Fibroblast of lung (primary cell): ENCODE results near the gene NRP1. TPM values are rescaled to one million over a fixed set of nuclear protein-coding genes. Genes with fewer than 3 reads are reported as not detected.

Experiments used
- DNase-seq, 2 donors: peaks; one replicate each; pipeline versions ENCODE4 v3.0.0 to v3.0.0-alpha.2; 2010; ENCODE audit warnings: low read depth in 2 of 2
- H2AFZ ChIP-seq: 2 replicates; pipeline ENCODE4 v1.5.1; 2012; ENCODE audit warnings: low read length, control low read depth, inconsistent platforms
- H3K27ac ChIP-seq: 2 replicates; pipeline ENCODE4 v1.5.1; 2011; ENCODE audit warnings: low read length, control low read depth; ENCODE audit not compliant: insufficient read depth
- H3K27me3 ChIP-seq: 2 replicates; pipeline ENCODE4 v1.5.1; 2011; ENCODE audit warnings: mild to moderate bottlenecking, low read length; ENCODE audit not compliant: control insufficient read depth, insufficient read depth
- H3K36me3 ChIP-seq: 2 replicates; pipeline ENCODE4 v1.5.1; 2011; ENCODE audit warnings: low read length; ENCODE audit not compliant: control insufficient read depth, insufficient read depth
- H3K4me1 ChIP-seq: 2 replicates; pipeline ENCODE4 v1.5.1; 2011; ENCODE audit warnings: low read length; ENCODE audit not compliant: control insufficient read depth, insufficient read depth; ENCODE audit errors: extremely low read depth
- H3K4me2 ChIP-seq: 2 replicates; pipeline ENCODE4 v1.5.1; 2011; ENCODE audit warnings: low read length, control low read depth; ENCODE audit not compliant: insufficient read depth; ENCODE audit errors: extremely low read depth
- H3K4me3 ChIP-seq, 4 experiments: fragments of 200-600 bp in 1 of 4; sonication (generic) in 1 of 4; replicated peaks in 1 of 4; 2 replicates each; pipeline ENCODE4 v1.5.1; 2011 to 2016; ENCODE audit warnings: low read length in 4 of 4, low read depth in 3 of 4, mild to moderate bottlenecking in 3 of 4, control low read depth in 2 of 4, inconsistent platforms in 1 of 4, mixed read lengths in 1 of 4; ENCODE audit not compliant: insufficient read depth in 1 of 4; ENCODE audit errors: control extremely low read depth in 1 of 4
- H3K79me2 ChIP-seq: 2 replicates; pipeline ENCODE4 v1.5.1; 2012; ENCODE audit warnings: mild to moderate bottlenecking, low read length, inconsistent platforms; ENCODE audit not compliant: control insufficient read depth, insufficient read depth
- H3K9ac ChIP-seq: 2 replicates; pipeline ENCODE4 v1.5.1; 2011; ENCODE audit warnings: mild to moderate bottlenecking, low read length, control low read depth; ENCODE audit not compliant: insufficient read depth
- H3K9me3 ChIP-seq: 2 replicates; pipeline ENCODE4 v1.5.1; 2012; ENCODE audit warnings: low read depth, low read length; ENCODE audit not compliant: control insufficient read depth, insufficient read depth
- H4K20me1 ChIP-seq: 2 replicates; pipeline ENCODE4 v1.5.1; 2011; ENCODE audit warnings: low read length; ENCODE audit not compliant: control insufficient read depth, insufficient read depth; ENCODE audit errors: extremely low read depth
- CTCF ChIP-seq, 2 donors: IDR thresholded peaks in 1 of 2; conservative IDR thresholded peaks in 1 of 2; 1 replicate in 1 of 2; 2 replicates in 1 of 2; pipeline ENCODE4 v1.5.1; 2011 to 2012; ENCODE audit warnings: low read length in 2 of 2, control low read depth in 1 of 2, inconsistent platforms in 1 of 2, low read depth in 1 of 2, mild to moderate bottlenecking in 1 of 2
- EZH2 ChIP-seq: IDR thresholded peaks from 2 replicates; pipeline ENCODE4 v1.5.1; 2012; ENCODE audit warnings: low read length, control low read depth, mild to moderate bottlenecking; ENCODE audit errors: missing control alignments
- polyA plus RNA-seq, 2 donors: library from polyadenylated mRNA; depleted of rRNA in 1 of 2; stranded (reverse) in 1 of 2; unstranded in 1 of 2; fragments of >200 nt; gene quantifications; 2 replicates each; pipeline ENCODE4 v1.2.1, GENCODE V29; 2011 to 2012; ENCODE audit warnings: missing spikeins in 1 of 2
- total RNA-seq: library from RNA; depleted of rRNA; stranded (reverse); fragments of >200 nt; gene quantifications from 2 replicates; pipeline ENCODE4 v1.2.1, GENCODE V29; 2014

The NRP1 gene
- total and polyA plus RNA-seq, 2 donors (not counting 1 experiment from before 2014, with no cell fraction given): 187 to 373 TPM

GRCh38 chr10:33271969-33272583 lies 62.4 kb downstream of the NRP1 start:
- Histone ChIP-seq H3K4me1 (peaks cover 24% of the 10 kb centered on the region), H2AFZ (no peak overlapping the region), H3K9ac (no peak overlapping the region), H3K79me2 (peaks cover 82% of the 10 kb centered on the region), H3K4me2 (peak overlapping the region; percentile 56), H3K36me3 (peaks cover 14% of the 10 kb centered on the region), H3K4me3 (no peak overlapping the region), H3K27ac (peak overlapping the region; percentile 67), H3K9me3 (no peaks in the 10 kb centered on the region), H4K20me1 (no peaks in the 10 kb centered on the region), H3K27me3 (no peaks in the 10 kb centered on the region)
- peak in 1 of 2 donors; percentile 36 for DNase-seq
- TF ChIP-seq CTCF (conservative IDR thresholded peaks at IDR 0.05 in 1 of 2, IDR thresholded peaks at IDR 0.05 in 1 of 2; ENCODE audit: low read depth in 1 of 2, low read length in 2 of 2) (no peak), EZH2 (no peak)

- Histone ChIP-seq H3K27me3 (no peaks in the 10 kb centered on the region), H3K27ac (no peak overlapping the region), H3K9me3 (no peaks in the 10 kb centered on the region), H4K20me1 (no peaks in the 10 kb centered on the region), H2AFZ (no peak overlapping the region), H3K4me2 (no peak overlapping the region), H3K9ac (no peak overlapping the region), H3K4me1 (peaks cover 21% of the 10 kb centered on the region), H3K36me3 (peaks cover 12% of the 10 kb centered on the region), H3K79me2 (peaks cover 80% of the 10 kb centered on the region), H3K4me3 (no peak overlapping the region)
- DNase-seq: no peak
- TF ChIP-seq CTCF (conservative IDR thresholded peaks at IDR 0.05 in 1 of 2, IDR thresholded peaks at IDR 0.05 in 1 of 2; ENCODE audit: low read depth in 1 of 2, low read length in 2 of 2) (no peak), EZH2 (no peak)
Measured at GRCh38 chr10:33270971-33271370, 63.5 kb downstream of the NRP1 start.

- Histone ChIP-seq H4K20me1 (no peaks in the 10 kb centered on the region), H3K79me2 (peaks cover 68% of the 10 kb centered on the region), H3K4me2 (no peak overlapping the region), H3K4me3 (no peak overlapping the region), H3K27ac (peak overlapping the region; percentile 31), H3K4me1 (peaks cover 31% of the 10 kb centered on the region), H3K9ac (no peak overlapping the region), H3K36me3 (peaks cover 11% of the 10 kb centered on the region), H3K9me3 (no peaks in the 10 kb centered on the region), H3K27me3 (no peaks in the 10 kb centered on the region), H2AFZ (no peak overlapping the region)
- DNase-seq: no peak
- TF ChIP-seq CTCF (conservative IDR thresholded peaks at IDR 0.05 in 1 of 2, IDR thresholded peaks at IDR 0.05 in 1 of 2; ENCODE audit: low read depth in 1 of 2, low read length in 2 of 2) (no peak), EZH2 (no peak)
Measured at GRCh38 chr10:33267708-33268107, 66.8 kb downstream of the NRP1 start.
